GM18499 (cell line): ENCODE results near the gene PLCL1.

ENCODE experiments used
- ATAC-seq: cut with Tn5 transposase; IDR thresholded peaks from one replicate; pipeline ENCODE4 v1.9.1; 2021; ENCODE audit warnings: moderate number of reproducible peaks; ENCODE audit not compliant: insufficient read depth, unreplicated experiment

PLCL1 gene

DNA sequence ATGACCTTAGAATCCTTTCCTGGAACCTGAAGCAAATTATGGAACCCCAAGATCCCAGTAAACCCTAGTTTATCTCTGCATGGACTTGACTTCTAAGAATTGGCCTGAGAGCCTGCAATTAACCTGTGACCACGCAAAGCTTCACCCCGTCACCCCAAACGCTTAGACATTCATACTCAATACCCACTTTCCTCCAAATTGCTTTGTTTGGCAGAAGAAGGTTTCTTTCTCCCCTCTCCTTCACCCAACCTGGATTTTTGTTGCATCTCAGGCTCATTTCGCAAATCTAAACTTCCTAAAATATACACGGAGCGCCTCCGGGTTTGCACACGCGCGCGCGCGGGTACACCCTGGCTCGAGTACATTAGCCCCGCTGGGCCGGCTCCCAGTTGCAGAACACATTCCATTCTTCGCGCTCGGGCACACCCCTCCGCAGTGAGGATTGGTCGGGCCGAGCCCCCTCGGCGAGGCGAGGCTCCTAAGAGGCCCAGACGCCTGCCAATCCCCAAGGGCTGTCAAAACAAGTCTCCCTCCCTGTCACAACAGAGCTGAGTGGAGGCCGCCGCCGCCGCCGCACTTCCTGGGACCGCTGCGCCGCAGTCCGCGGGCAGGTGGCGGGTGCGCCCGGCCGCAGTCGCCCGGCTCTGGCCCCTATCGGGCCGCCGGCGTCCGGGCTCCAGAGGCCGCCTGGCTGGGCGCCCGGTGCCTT lies at the start of gene PLCL1:
PLCL1 (plus strand) TSS at position 545 of the 709 bp plus-strand sequence.
- ATAC-seq, result peak; percentile 98

DNA sequence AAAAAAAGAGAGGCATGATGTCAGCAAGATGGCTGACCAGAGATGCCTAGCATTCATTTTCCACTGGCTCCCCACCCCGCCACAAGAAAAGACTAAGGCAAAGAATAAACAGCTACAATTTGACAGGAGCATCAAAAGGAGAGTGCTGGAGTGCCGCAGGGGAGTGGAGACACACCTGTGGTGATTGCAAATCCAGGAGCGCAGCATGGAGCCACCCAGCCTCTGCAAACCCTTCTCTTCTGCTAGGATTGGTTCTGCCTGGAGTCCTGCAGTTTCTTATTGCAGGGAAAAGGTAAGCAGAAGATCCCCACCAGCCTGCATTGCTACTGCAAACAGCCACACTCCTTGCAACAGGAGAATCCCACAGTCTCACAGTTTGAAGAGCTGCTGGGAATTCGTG lies 45.4 kb upstream of the PLCL1 start:
- ATAC-seq, result no peak

DNA sequence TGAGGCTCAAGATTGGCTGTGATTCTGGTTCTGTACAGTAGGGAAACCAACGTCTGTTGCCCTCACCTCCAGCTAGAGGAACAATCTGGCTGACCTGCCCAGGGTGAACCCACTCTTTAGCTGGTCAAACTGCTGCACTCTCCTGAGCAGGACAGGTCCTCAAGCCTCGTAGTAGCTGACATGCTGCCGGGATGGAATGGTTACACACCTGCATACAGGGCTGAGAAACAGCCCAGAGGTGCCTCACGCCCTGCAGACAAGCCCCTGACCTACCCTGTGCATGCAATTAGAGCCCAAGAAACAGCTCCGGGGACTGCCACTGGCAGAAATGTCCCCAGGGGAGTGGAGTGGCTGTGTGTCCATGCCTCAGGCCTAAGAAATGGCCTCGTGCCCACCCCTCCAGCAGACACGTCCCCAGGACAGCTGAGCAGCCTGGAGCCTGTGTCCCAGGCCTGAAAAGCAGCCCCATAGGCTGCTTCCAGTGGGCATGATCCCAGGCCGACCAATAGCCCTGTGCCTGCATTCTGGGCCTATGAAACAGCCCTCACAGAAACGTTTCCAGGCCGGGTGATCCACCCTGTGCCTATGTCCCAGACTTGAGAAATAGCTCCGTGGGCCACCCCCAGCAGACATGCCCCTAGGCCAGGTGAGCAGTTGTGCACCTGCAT lies 44.6 kb upstream of the PLCL1 start:
- ATAC-seq, result no peak

DNA sequence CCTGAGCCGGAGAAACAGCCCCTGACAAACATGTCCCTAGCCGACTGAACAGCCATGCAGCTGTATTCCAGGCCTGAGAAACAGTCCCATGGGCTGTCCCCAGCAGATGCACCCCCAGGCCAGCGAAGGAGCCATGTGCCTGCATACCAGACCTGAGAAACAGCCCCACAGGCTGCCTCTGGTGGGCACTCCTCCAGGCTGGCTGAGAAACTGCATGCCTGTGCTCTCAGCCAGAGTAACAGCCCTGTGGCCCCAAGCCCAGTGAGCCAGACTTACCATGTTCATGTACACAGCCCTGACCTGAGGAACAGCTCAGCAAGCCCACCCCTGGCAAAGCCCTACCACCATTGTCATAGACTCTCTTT lies 44.1 kb upstream of the PLCL1 start:
- no peak for ATAC-seq

DNA sequence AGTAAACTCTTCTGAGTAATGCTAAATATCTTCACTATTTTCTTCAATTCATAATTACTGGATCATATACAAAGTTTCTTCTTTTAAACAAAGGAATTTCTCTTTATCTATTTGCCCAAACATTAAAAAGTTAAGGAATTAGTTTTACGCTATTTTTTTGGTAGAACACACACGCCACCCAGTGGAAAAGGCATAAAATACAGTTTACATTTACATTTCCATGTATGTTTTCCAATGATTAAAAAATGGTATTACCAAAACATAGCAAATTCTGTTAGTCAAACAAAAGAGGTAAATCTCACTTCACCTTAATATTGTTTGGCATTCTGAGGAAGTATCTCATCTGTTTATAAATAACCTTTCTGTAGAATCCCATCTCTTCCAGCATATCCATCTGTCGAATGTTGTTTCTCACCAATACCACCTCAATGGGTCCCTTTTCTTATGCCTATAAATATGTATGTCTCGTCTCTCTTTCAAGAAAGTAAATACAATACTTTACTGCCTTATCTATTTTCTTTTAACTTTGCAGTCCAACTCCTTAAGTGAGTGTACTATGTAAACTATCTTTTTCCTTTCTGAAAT lies 26.5 kb upstream of the PLCL1 start:
- no peak for ATAC-seq

DNA sequence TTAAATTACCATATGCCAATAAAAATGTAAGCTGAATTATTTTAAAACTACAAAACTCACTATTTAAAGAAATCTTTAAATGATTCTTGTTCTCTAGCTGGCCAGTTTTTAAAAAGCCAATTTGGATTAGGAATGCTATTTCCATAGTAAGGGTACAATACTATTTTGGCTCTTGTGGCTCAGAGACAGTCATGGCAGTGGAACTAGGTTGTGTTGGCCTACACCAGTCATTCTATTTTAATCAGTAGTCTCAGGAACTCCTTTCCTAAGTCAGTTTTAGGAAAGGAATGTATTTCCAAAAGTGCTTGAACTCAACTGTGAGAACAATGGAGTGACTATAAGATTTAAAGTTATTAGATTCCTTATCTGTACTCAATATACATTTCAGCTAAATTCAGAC lies 25.1 kb upstream of the PLCL1 start:
- ATAC-seq, result no peak

DNA sequence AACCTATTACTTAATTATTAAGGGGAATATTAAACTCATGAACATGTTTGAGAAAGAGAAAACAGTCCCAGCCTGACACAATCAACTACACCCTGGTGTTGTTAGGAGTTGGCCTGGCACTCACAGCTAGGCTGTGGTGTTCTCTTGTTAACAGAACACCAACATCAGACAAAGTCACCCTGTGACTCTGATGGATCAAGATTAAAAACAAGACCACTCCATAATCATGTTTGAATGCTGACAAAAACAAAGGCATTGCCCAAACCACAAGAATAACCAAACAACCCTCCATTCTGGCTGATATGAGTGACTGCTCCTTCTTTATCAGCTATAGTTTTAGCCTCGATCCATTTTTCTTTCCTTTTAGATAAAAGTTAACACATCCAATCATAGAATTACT lies 22.3 kb upstream of the PLCL1 start:
- no peak for ATAC-seq

DNA sequence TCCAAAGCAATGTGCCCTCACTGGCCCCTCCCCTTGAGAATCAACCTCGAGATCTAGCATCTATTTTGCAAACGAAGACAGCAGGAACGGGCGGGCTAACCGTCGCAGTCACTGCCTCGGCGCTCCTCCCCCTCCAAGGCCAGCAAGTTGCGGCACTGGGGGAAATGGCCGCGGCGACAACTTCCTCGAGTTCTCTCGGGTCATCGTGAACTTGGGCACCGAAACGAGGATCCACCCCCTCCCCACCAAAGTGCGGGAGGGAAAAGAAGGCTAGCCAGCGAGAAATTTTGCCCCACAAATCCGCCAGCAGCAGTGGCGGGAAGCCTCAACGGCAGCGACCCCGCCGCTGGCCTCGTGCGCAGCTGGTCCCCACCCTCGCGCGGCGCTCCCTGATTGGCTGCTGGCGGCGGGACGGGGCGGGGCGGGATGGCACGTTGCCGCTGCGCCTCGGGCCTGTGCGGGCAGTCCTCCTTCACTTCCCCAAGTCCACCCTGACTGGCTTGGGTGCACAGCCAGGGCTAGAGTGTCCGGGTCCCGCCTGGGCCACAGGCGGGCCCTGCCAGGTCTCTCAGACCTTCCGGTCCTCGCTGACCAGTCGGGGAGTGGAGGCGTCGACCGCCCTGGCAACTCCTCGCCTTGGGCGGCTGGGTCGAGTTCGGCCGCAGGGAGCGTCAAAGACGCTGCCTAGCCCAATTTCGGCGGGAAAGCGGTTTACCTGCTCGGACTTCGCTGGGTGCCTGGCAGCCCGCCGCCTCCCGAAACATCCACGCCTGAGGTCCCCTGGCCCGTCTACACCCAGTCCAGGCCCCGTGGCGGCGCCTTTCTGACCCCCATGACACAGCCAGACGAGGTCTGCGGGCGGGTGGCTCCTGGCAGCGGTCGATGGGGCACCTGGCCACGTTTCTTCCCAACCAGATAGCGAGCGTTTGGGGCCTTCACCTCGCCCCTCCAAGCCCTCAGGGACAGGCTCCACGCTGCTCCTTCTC lies 19.1 kb upstream of the PLCL1 start, which contains the start of gene BOLL:
BOLL (minus strand) TSS at position 364 of the 986 bp plus-strand sequence. CDS start 3,469 bp downstream, outside the sequence.
- ATAC-seq, result no peak

DNA sequence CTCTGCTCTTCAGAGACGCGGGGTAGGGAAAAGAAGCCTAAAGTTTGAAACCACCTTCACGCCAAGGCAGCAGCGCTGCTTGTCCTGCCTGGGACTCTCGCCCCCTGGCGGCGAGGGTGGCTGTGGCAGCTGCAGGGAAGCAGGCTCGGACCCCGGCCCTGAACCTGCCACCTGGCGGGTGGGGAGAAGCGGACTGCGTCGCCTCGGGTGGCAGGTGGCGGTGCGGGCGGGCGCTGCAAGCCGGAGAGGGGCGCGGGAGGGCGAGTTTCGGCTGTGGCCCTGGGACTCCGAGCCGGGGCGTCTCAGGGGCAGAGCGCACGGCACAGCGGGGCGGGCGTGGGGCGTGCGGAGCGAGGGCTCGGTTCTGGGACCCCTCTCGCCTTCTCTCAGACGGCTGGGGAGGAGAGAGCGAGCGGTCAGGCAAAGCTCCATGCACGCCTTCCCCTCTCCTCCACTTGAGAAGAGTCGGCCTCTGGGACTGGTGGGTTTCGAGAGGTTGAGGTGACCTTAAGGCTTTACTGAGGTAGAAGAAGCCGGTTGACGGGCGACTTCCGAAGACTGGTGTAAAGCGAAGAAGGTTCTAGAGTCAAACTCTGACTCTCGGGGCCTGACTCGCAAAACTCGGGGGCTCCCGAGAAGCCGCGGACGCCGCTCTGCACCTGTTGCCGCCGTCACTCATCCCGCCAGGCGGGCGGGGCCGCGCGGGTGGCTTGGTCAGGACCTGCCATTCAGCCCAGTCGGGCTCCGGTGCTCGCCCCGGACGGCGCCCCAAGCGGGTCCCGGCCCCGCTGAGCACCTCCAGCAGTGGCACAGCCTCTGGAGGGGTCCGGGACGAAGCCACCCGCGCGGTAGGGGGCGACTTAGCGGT lies 18.1 kb upstream of the PLCL1 start:
- no peak for ATAC-seq

DNA sequence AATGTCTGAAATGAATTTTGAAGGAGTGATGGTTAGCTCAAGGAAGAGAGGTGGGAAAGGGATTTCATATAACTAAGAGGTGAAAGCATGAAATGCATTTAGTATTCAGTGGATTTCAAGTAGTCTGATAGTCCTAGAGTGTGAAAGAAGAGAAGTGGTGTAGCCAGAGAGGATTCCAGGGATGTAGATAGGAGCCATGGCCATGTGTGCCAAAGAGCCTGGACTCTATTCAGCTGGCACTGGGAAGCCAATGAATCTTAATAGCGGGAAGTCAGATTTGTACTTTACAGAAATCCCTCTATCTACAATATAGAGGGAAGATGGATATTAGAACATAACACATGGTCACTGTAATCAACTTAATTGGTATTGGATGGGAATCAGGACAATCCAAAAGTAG lies 10.9 kb upstream of the PLCL1 start:
- no peak for ATAC-seq

DNA sequence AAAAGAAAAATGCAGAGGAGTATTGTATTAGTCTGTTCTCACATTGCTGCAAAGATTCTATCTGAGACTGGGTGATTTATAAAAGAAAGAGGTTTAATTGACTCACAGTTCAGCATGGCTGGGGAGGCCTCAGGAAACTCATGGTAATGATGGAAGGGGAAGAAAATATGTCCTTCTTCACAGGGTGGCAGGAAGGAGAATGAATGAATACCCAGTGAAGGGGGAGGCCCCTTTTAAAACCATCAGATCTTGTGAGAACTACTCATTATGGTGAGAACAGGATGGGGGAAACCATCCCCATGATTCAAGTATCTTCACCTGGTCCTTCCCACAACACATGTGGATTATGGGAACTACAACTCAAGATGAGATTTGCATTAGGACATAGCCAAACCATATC lies 9.1 kb upstream of the PLCL1 start:
- ATAC-seq, result no peak

DNA sequence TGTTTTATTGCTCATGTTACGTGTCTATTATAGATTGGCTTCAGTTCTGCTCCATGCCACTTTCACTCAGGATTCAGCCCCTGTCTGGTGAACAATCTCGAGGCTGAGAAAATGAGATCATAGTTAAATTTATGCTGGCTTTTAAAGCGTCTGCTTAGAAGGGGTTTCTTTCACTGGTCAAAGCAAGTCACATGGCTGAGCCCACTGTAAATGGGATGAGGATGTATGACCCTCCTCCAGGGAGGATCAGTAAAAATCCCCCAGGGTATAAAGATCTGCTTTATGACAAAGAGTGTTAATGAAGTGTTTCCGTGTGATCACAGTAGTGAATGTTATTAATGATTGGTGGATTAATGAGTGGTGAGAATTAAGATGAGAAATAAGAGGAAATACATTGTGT lies 6.2 kb upstream of the PLCL1 start:
- ATAC-seq, result no peak

DNA sequence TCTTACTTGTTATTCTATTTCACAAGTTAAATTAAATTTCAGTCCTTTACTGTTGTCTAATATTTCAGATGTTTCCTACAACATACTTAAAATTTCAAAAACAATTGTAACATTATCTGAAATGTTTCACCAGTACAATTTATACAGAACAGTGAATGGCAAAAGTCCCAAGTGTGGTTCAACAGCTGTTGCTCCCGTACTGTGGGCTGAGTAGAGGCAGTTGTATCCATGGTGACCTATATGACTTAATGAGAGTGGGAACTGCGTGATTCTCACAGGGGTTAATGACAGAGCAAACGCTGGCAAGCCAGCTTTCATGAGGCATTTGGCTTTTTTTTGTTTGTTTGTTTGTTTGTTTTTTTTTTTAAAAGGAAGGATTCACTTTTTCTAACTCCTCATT lies 5.3 kb upstream of the PLCL1 start:
- no peak for ATAC-seq

DNA sequence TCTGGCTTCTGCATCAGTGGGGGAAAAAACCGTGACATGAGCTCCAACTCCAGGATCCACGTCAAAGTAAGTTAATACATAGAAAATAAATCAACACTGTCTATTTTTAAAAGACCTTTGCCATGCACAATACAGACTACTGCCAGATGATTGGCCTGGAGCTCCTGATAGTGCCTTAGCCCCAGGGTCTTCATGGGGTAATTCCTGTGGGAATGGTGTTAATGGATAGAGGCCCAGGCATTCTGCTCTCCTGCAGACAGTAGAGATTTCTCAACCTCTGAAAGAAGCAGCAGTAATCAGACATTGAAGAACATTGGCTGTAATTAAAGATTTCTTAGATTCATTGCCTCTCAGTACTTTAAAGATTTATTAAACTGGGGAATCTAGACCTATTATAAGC lies 4.3 kb upstream of the PLCL1 start:
- ATAC-seq, result no peak

DNA sequence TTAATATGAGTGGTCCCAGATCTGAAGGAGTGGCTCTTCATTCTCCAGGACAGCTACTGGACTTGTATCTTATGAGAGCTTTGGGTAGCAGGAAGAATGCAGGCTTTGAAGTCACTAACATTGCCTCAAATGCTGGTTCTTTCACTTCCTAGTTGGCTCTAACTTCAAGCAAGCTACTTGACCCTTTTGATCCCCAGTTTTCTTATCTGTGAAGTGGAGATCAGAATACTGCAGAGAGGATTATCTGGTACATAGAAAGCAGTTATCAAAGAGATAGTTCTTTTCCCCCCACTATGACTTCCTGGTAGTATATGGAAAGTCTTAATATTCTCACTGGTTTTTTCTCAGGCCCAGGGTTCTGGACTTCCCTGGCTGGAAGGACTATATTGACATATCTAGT lies 3.4 kb upstream of the PLCL1 start:
- ATAC-seq, result no peak

DNA sequence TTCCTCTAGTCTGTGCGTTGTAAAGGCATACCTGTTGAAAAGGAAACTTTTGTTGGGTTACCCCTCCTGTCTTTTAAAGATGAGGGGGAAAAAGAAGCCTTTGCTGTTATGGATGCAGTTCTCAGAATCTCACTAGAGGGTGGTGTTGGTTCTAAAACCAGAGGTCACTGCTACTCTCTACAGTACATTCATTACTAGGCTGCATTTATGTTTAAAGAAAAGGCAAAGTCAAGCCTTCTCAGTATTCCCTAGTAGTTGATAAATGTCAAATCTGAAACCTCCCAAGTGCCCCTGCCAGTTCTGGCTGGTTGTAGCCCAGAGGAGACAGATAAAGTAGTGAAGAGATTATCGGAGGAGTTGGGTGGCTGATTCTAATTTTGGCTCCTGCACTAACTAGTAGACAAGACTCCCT lies 1.4 kb upstream of the PLCL1 start:
- ATAC-seq, result no peak

DNA sequence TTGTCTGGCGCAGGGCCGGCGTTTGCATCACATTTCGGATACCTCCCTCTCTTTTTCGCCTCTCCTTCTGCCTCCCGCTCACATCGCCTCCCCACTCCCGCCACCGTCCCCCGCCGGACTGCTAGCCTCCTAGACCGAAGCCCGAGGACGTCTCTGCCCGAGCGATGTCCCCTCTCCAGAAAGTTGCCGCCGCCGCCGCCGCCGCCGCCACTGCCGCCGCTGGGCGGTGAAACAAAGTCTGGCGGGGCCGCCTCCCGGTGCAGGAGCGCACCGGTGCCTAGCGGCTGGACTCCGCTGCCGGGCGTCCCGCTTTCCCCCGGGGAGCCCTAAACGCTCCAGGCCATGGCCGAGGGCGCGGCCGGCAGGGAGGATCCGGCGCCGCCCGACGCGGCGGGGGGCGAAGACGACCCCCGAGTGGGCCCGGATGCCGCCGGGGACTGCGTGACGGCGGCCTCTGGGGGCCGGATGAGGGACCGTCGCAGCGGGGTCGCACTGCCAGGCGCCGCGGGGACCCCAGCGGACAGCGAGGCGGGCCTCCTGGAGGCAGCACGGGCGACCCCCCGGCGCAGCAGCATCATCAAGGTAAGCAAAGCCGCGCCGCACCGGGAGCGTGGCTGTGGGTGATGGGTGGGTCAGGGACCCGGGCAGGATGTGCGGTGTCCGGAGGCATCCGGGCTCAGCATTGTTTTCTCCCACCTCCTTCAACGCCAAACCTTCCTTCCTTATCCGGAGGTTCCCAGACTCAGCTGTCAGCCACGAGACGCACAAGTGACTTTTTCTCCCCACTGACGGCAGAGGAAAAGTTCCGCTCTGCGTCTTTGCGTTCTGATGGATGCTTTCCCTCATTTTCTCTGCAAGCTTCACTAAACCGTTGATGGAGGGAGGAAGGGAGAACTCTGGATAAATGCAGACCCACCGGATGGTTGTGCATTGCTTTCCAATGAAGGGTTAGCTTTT lies 643 bp downstream of the PLCL1 start:
- ATAC-seq, result peak; percentile 8
